ENCODE results near the gene NSD2. TPM values are rescaled to one million over a fixed set of nuclear protein-coding genes. Genes with fewer than 3 reads are reported as not detected.
A peak's percentile ranks its signal among the peaks of the same experiment; 100 is the strongest.

Gene NSD2
- total RNA-seq, 1 donor from 2014 or later = 212 TPM

- Mint-ChIP-seq H3K4me3 (ENCODE audit: low read depth) (no peak overlapping the region), H3K27ac (no peak overlapping the region), H3K4me1 (ENCODE audit: low read depth) (no peaks in the 10 kb centered on the region), H3K36me3 (ENCODE audit: insufficient read depth) (peaks cover 15% of the 10 kb centered on the region), H3K9me3 (ENCODE audit: low read depth) (no peaks in the 10 kb centered on the region), H3K27me3 (no peaks in the 10 kb centered on the region)
- TF ChIP-seq CTCF (IDR thresholded peaks at IDR 0.05; ENCODE audit: unreplicated experiment) = no peak
- no peak for DNase-seq (ENCODE audit: low spot score, unreplicated experiment)
Measured at GRCh38 chr4:1985294-1985693, 114.1 kb downstream of the NSD2 start.

GRCh38 chr4:1985780-1986577 is 114.8 kb downstream of the NSD2 start:
- Mint-ChIP-seq H3K4me1 (ENCODE audit: low read depth) (no peaks in the 10 kb centered on the region), H3K36me3 (ENCODE audit: insufficient read depth) (peaks cover 16% of the 10 kb centered on the region), H3K27me3 (no peaks in the 10 kb centered on the region), H3K9me3 (ENCODE audit: low read depth) (no peaks in the 10 kb centered on the region), H3K4me3 (ENCODE audit: low read depth) (no peak overlapping the region), H3K27ac (peak overlapping the region; percentile 20)
- TF ChIP-seq CTCF (IDR thresholded peaks at IDR 0.05; ENCODE audit: unreplicated experiment) = no peak
- no peak for DNase-seq (ENCODE audit: low spot score, unreplicated experiment)

- TF ChIP-seq CTCF (IDR thresholded peaks at IDR 0.05; ENCODE audit: unreplicated experiment) = no peak
- Mint-ChIP-seq H3K27ac (no peak overlapping the region), H3K27me3 (no peaks in the 10 kb centered on the region), H3K4me1 (ENCODE audit: low read depth) (no peaks in the 10 kb centered on the region), H3K36me3 (ENCODE audit: insufficient read depth) (peaks cover 12% of the 10 kb centered on the region), H3K4me3 (ENCODE audit: low read depth) (no peak overlapping the region), H3K9me3 (ENCODE audit: low read depth) (no peaks in the 10 kb centered on the region)
- DNase-seq (ENCODE audit: low spot score, unreplicated experiment) = no peak
Measured at GRCh38 chr4:1986578-1987210, 115.5 kb downstream of the NSD2 start.

GRCh38 chr4:1987296-1987695 is 116.1 kb downstream of the NSD2 start:
- H3K4me1 Mint-ChIP-seq (ENCODE audit: low read depth) = no peaks in the 10 kb centered on the region
- H3K9me3 Mint-ChIP-seq (ENCODE audit: low read depth) = no peaks in the 10 kb centered on the region
- H3K36me3 Mint-ChIP-seq (ENCODE audit: insufficient read depth) = peaks cover 9% of the 10 kb centered on the region
- no peak overlapping the region for H3K27ac Mint-ChIP-seq
- H3K4me3 Mint-ChIP-seq (ENCODE audit: low read depth) = no peak overlapping the region
- no peaks in the 10 kb centered on the region for H3K27me3 Mint-ChIP-seq
- DNase-seq (ENCODE audit: low spot score, unreplicated experiment) = no peak
- TF ChIP-seq CTCF (IDR thresholded peaks at IDR 0.05; ENCODE audit: unreplicated experiment) = no peak

GRCh38 chr4:1987721-1988326 is 116.6 kb downstream of the NSD2 start:
- Mint-ChIP-seq H3K36me3 (ENCODE audit: insufficient read depth) (peaks cover 6% of the 10 kb centered on the region), H3K4me3 (ENCODE audit: low read depth) (no peak overlapping the region), H3K27ac (peak overlapping the region; percentile 49), H3K9me3 (ENCODE audit: low read depth) (no peaks in the 10 kb centered on the region), H3K27me3 (no peaks in the 10 kb centered on the region), H3K4me1 (ENCODE audit: low read depth) (no peaks in the 10 kb centered on the region)
- no peak for TF ChIP-seq CTCF (IDR thresholded peaks at IDR 0.05; ENCODE audit: unreplicated experiment)
- no peak for DNase-seq (ENCODE audit: low spot score, unreplicated experiment)

All from progenitor cell of endocrine pancreas (in vitro differentiated cells).